GM21723 (cell line): ENCODE results near the gene MAEA.
A peak's percentile ranks its signal among the peaks of the same experiment; 100 is the strongest.

ENCODE experiments used
- ATAC-seq: cut with Tn5 transposase; IDR thresholded peaks from one replicate; pipeline ENCODE4 v1.9.1; 2021; ENCODE audit warnings: mild to moderate bottlenecking, moderate library complexity; ENCODE audit not compliant: unreplicated experiment

MAEA gene

DNA sequence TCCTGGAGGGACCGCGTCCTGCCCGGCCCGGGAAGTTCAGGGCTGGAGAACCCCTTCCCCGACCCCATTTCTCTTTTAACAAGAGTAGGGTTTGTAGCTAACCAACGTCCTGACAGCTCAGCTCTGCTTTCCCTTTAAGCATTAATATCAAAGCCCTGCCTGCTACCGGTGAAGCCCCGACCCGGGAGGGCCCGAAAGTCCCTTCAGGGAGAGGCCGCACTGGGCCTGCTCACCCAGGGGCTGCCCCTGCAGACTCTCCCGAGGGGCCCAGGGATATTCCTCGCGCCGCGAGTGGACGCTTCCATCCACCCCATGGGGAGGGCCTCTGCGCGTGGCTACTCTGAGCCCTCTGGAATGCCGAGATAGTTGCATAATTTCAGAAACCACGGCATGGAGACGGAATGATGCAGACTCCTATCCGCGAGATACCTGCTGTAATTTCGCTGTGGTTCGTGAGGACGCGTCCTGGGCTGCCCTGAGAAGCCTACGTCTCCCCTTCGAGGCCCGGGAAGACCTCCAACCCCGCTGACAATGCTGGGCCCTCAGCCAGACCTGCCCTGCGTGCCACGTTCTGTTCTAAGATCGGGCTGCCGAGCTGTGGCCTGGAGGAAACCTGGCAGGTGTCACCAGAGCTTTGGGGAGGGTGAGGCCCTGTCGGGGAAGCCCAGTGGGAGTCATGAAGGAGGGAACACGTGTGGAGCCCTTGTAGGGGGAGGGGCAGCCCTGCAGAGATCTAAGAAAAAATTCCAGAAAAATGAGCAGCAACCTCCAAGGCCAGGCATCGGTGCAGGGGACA, 39.8 kb upstream of the MAEA start:
- peak; percentile 8 for ATAC-seq

DNA sequence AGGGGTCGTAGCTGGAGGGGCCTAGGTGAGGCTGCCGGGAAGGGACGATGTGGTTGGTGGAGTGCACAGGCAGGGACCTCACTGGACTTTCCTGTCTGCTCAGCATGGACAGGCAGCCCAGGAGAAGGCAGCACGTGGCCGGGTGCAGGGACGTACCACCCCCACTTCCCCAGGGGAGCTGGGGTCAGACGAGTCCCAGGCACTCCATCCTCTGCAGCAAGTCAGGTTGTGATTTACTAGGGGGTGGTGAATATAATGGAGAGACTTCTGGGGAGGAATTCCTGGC, 39.2 kb upstream of the MAEA start:
- no peak for ATAC-seq

DNA sequence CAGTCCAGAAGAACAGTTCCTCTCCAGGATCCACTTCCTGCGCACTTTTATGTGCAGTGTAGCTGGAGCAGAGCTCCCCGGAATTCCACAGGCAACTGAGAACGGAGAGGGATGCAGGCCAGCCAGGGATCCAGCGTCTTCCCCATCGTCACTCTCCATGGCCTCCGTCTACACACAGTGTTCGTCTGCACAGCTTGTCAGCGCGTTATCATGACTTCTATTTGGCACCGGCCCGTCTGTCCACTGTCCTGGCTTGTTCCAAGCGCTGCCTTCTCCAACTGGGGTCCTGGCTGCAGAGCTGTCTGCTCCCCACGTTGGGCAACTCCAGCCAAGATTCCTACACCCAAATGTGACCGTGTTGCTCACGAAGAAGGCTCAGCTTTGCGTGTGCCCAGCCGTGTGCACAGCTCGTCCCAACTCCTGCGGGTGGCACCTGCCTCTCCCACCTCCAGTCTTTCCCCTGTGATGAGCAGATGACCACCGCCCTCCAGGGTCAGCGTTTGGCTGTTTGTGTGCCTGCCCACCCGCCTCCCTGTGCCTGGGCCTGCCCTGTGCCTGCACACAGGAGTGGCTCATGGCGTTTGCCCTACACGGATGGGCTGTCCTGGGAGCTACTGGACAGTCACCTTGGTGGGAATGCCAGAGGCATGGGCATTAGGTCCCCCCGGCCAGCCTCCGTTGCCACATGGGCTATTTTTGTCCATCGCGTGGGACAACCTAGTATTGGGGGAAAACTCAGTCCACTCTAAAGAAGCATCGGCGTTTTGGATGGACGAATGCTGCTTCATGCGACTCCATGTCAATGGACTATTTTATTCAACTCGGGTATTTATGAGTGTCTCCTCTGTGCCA, 38.5 kb upstream of the MAEA start:
- no peak for ATAC-seq

DNA sequence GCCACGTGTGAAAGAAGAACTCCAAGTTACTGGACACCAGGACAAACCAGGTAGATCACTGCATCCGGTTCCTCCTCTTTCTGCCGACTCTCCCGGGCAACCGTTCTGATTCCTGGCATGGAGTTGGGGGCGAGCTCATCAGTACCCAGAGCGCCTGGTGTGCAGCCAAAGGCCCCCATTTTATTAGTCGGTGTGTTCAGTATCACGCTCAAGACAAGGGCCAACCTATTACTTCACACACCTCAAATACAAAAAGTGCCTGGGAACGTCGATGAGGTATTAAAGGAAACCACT, 38.0 kb upstream of the MAEA start:
- no peak for ATAC-seq

DNA sequence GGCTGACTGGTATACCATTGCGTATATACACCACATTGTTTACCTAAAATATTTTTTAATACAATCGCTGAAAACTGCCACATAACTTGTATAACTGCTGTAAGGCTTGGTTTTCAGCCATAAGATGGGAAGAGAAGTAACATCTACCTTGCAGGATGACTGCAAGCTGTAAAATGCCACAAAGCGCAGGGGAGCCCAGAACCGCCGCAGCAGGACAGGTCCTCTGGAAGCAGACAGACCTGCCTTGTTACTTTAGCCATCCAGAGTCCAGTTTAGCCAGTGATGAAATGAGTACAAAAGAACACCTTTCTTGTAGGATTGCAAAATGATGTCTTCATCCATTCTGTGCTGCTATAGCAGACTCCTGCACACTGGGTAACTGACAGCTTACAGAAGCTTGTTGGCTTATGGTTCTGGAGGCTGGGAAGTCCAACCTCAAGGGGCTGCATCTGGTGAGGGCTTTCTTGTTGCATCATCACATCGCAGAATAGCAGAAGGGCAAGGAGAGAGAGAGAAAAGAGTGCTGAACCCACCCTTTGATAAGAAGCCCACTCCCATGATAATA, 36.7 kb upstream of the MAEA start:
- no peak for ATAC-seq

DNA sequence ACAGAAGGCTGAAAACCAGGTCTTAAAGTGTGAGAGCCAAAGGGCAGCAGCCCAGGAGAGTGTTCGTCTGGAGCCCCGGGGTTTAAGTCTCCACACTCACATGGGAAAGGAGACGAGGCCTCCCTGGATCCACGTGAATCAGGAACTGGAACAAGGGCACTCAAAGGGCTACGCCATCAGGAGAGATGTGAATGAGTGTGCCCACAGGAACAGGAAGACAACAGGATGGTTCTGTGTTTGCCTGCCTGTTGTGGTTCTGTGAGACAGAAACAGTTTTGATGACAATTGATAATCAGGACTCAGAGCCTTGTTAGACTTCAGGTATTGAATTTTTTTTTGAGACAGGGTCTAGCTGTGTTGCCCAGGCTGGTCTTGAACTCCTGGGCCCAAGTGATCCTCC, 35.9 kb upstream of the MAEA start:
- ATAC-seq: no peak

DNA sequence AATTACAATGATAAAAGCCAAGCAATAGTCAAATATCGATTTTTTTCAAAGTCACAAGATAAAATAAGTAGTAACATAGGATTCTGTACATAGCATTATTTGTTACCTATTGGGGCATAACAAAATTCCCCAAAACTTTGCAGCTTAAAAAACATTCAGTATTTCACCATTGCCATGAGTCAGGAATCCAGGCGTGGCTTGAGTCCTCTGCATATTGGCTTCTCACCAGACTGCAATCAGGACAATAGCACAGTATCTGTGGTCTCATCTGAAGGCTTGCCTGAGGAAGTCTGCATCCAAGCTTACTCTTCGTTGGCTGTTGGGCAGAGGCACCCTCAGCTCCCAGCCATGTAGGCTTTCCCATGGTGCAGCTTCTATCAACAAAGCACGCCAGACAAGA, 34.5 kb upstream of the MAEA start:
- no peak for ATAC-seq

DNA sequence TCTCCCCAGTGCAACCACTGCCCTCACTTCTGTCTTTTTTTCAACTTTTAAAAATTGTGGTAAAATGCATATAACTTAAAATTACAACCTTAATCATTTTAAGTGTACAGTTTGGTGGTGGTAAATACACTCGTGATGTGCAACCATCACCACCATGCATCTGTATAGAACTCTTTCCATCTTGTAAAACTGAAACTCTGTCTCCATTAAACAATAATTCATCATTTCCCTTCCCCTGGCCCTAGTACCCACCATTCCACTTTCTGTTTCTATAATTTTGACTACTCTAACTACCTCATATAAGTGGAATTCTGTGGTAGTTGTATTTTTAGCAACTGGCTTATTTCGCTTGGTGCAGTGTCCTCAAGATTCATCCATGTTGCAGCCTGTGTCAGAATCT, 34.0 kb upstream of the MAEA start:
- ATAC-seq: no peak

DNA sequence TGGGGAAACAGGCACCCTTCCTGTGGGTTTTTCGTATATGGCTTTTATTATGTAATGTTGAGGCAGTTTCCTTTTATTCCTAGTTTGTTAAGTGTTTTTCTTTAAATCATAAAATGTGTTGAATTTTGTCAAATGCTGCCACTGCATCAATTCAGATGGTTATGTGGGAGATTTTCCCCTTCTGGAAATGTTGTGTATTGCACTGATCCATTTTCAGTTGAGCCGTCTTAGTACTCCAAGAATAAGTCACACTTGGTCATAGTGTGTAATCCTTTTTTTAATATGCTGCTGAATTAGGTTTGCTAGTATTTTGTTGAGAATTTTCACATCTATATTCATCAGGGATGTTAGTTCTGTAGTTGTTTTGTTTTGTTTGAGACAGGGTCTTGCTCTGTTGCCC, 31.2 kb upstream of the MAEA start:
- no peak for ATAC-seq

DNA sequence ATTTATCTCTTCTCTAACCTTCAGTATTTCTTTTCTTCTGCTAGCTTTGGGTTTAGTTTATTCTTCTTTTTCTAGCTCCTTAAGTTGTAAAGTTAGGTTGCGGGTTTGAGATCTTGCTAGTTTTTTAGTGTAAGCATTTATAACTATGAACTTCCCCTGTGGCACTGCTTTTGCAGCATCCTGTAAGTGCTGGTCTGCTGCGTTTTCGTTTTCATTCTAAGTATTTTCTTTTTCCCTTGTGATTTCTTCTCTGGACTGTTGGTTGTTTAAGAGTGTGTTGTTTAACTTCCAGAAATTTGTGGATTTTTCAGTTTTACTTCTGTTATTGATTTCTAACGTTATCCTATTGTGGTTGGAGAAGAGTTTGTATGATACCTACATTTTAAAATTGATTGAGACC, 29.7 kb upstream of the MAEA start:
- no peak for ATAC-seq

DNA sequence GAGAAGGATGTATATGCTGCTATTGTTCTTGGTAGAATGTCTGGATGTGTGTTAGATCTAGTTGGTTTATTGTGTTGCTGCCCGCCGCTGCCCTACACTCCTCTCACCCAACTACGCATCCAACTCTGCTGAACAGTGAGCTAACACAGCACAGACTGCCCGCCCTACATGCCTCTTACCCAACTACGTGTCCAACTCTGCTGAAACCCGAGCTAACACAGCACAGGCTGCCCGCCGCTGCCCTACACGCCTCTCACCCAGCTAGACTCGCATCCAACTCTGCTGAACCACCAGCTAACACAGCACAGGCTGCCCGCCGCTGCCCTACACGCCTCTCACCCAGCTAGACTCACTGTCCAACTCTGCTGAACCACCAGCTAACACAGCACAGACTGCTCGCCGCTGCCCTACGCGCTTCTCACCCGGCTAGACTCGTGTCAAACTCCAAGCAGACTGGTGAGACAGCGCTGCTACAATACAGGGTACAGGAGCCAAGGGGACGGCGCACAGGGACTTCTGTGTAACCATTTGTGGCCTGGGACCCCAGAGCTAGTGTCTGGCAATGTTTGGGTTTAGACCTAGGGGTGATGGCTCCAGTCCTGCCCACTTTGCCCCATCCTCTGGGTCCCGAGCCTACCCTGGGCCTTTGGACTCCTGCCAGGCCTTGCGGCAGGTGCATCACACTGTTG, 29.1 kb upstream of the MAEA start:
- ATAC-seq: no peak

DNA sequence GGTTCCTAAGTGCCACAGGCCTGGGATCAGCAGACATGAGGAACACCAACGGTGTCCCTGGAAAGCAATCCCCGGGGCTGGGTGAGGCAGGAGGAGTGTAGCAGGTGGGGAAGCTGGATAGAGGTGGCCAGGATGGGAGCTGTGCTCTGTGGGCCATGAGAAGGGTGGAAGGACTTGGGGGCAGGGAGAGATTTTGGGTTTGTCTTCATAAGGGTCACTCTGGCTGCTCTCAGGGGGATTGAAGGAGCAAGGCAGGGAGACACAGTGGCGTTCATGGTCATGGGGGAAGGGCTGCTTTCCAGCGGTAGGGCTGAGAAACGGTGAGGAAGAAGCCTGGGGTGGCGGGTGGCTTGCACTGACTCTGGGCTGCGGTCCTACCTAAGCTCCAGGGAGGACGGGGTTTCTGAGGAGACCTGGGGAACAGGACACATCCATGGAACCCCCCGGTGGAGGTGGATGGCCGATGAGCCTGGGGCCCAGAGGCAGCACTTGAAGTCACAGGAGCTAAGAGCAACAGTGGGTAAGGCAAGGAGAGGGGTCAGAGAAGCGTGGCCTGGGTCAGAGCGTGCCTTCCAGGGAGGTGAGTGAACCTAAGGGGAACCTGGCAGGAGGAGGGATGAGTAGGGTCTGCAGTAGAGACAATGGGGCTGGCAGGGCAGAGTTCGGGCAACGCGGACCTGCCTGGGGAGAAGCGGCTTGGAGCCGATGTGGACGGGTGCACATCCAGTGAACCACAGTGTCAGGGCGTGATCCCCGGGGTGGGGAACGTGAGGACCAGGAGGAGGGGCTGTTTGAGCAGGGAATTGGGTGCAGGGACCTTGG, 28.4 kb upstream of the MAEA start:
- ATAC-seq: no peak

DNA sequence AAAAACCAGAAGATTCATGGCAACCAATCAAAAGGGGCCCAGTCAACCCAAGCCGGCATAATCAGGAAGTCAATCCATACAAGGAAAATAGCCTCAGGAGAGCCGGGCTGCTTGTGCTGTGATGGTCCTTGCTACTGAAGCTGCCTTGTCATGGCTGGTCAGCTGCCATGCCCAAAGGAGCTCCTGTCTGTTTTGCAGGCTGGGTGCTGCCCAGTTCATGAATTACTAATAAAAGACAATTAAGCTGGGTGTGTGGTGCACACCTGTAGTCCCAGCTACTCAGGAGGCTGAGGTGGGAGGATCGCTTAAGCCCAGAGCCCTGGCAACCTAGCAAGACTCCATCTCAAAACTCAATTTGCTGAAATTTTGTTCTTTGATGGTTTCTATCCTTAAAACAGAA, 24.7 kb upstream of the MAEA start:
- ATAC-seq: no peak

DNA sequence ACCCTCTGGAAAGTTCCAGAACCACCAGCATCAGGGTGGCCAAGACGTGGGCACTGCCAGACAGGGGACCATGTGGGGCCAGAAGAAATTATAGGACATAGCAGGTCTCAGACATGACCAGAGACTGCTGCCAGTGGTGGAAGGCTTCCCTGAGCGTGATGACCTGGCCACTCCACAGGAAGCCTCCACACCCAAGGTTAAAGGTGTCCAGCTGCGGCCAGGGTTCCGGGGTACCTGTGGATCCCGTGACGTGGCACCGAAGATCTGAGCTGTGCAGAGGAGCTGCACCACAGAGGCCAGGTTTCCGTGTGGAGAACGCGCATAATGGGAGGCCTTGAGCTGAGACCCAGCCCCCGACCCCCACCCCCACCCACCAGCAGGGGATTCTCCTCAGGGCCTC, 24.3 kb upstream of the MAEA start:
- no peak for ATAC-seq

DNA sequence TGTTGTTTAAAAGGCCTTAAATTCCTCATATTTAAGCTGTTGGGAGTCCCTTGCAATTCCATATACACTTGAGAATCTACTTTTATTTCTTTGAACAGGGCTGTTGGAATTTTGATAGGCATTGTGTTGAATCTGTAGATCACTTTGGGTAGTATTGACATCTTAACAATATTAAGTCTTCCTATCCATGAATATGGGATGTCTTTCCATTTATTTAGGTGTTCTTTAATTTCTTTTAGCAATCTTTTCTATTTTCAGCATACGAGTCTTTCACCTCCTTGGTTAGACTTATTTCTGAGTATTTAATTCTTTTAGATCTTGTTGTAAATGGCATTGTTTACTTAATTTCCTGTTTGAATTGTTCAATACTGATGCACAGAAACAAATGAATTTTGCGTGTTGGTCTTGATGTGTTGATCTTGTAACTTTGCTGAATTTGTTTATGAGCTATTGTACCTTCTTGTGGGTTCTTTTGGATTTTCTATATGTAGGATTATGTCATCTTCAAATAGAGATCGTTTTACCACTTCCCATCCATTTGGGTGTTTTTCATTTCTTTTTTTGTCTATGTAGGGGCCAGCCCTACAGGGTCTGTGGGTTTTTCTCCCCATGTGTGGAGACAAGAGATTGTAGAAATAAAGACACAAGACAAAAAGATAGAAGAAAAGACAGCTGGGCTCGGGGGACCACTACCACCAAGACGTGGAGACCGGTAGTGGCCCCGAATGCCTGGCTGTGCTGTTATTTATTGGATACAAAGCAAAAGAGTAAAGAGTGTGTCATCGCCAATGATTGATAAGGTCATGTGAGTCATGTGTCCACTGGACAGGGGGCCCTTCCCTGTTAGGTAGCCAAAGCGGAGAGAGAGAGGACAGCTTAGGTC, 22.6 kb upstream of the MAEA start:
- ATAC-seq: no peak

DNA sequence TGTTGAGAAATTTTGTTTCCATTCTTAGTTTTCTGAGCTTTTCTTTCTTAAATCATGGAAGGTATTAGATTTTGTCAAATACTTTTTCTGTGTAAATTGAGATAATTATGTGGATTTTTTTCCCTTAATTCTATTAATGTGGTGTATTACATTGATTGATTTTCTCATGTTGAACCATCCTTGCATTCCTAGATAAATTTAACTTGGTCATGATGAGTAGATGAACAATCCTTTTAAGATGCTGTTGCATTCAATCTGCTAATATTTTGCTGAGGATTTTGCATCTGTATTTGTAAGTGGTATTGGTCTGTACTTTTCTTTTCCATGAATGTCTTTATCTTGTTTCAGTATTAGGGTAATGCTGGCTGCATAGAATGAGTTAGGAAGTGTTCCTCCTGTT, 20.5 kb upstream of the MAEA start:
- ATAC-seq: no peak

DNA sequence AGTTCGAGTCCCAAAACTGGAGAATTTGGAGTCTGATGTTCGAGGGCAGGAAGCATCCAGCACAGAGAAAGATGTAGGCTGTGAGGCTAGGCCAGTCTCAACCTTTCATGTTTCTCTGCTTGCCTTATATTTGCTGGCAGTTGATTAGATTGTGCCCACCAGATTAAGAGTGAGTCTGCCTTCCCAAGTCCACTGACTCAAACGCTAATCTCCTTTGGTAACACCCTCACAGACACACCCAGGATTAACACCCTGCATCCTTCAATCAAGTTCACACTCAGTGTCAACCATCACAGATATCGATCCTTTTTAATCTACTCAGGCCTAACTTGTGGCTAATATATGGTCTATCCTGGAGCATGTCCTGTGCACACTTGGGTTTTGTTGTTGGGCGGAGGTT, 18.0 kb upstream of the MAEA start:
- no peak for ATAC-seq

DNA sequence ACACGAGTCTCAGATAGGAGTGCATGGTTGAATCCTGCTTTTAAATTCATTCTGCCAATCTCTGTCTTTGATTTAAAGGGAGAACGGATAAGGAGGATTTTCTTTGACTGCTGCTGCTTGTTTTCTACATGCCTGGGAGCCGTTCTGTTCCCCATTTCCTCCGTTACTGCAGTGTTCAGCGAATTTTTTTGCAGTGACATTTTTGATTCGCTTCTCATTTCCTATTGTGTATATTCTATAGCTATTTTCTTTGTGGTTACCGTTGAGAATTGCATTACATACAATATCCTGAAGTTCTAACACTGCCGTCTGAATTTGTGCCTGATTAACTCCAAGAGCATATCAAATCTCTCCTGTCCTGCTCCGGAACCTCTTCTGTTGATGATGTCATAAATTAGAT, 14.8 kb upstream of the MAEA start:
- no peak for ATAC-seq

DNA sequence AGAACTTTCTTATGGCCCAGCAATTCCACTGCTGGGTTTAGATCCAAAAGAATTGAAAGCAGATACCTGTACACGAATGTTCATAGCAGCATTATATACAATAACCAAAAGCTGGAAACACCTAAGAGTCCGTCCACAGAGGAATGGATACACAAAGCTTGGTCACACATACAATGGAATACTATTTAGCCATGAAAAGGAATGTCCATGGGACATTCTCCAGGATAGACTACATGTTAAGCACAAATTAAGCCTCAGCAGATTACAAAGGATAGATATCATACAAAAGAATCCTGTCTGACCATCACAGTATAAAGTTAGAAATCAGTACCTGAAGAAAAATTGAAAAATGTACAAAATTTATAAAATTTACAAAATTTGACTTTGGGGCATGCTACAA, 12.7 kb upstream of the MAEA start:
- ATAC-seq: no peak
